Measurements from ENCODE around the gene PSMD12. TPM values are rescaled to one million over a fixed set of nuclear protein-coding genes. Genes with fewer than 3 reads are reported as not detected.

Gene PSMD12
- total and polyA plus RNA-seq, 9 of the 15 experiments (the other 6 are each of a cell fraction or from before 2014, with no cell fraction given) = 36.6 to 150 (median 65.5) TPM

DNA sequence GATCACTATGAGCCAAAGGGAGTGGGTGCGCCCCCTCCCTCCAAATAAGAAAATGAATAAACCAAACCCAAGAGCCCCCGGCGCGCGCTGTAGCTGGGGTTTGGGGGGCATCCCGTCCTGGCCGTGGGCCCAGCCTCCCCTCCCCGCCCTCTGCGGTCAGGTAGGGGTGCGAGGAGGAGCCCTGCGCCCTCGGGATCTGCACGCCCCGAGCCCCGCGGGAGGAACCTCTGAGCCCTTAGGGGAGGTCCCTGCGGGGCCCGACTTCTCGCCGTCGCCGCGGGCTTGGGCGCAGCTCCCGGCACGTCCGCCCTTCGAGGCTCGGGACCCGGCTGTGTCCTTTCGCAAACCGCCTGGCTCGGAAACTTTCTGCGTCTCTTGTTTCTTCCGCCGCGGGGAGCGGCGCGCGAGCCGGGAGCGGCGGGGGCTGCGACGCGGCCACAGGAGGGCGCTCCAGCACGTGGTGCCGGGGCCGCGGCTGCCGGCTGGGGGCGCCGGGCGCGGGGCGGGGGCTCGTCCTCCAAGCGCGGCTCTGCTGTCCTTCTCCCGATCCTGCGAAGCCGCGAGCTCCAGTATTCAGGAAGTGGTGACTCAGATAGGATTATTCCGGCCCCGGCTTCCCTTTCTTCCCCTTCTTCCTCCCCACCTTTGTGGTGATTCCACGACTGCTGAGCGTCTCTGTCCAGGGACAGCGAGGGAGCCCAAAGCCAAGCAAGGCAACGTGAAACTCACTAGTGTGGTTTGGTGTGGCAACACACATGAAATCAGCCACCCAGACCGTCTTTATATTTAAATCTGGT is 12.3 kb upstream of the PSMD12 start (continued):
- no peak for TF ChIP-seq CBX8 (IDR thresholded peaks at IDR 0.05; ENCODE audit: borderline replicate concordance, extremely low read depth, low read depth, low read length, poor library complexity, severe bottlenecking)
- TF ChIP-seq, protein P1, sequence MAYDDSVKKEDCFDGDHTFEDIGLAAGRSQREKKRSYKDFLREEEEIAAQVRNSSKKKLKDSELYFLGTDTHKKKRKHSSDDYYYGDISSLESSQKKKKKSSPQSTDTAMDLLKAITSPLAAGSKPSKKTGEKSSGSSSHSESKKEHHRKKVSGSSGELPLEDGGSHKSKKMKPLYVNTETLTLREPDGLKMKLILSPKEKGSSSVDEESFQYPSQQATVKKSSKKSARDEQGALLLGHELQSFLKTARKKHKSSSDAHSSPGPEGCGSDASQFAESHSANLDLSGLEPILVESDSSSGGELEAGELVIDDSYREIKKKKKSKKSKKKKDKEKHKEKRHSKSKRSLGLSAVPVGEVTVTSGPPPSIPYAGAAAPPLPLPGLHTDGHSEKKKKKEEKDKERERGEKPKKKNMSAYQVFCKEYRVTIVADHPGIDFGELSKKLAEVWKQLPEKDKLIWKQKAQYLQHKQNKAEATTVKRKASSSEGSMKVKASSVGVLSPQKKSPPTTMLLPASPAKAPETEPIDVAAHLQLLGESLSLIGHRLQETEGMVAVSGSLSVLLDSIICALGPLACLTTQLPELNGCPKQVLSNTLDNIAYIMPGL (CRISPR knock-in tag; IDR thresholded peaks at IDR 0.05) = peak; percentile 89; the same call in 1 of the 2 replicates
- no peak for TF ChIP-seq FOS (IDR thresholded peaks at IDR 0.05; ENCODE audit: extremely low read depth, insufficient read length)
- TF ChIP-seq NFIC (IDR thresholded peaks at IDR 0.05) = peak; percentile 60; the same call in 1 of the 2 replicates
- no peak for TF ChIP-seq SMAD2 (IDR thresholded peaks at IDR 0.05; ENCODE audit: low read depth, low read length)
- no peak for TF ChIP-seq NFATC3 (IDR thresholded peaks at IDR 0.05)
- no peak for TF ChIP-seq IFI16 (CRISPR knock-in tag; IDR thresholded peaks at IDR 0.05)
- TF ChIP-seq MYNN (IDR thresholded peaks at IDR 0.05) = no peak
- no peak for TF ChIP-seq MYNN (CRISPR knock-in tag; IDR thresholded peaks at IDR 0.05)
- TF ChIP-seq BHLHE40 (IDR thresholded peaks at IDR 0.05; ENCODE audit: low read length) = peak; percentile 56
- TF ChIP-seq ESRRA (IDR thresholded peaks at IDR 0.05; ENCODE audit: borderline replicate concordance, low read depth) = no peak
- TF ChIP-seq, protein P2, sequence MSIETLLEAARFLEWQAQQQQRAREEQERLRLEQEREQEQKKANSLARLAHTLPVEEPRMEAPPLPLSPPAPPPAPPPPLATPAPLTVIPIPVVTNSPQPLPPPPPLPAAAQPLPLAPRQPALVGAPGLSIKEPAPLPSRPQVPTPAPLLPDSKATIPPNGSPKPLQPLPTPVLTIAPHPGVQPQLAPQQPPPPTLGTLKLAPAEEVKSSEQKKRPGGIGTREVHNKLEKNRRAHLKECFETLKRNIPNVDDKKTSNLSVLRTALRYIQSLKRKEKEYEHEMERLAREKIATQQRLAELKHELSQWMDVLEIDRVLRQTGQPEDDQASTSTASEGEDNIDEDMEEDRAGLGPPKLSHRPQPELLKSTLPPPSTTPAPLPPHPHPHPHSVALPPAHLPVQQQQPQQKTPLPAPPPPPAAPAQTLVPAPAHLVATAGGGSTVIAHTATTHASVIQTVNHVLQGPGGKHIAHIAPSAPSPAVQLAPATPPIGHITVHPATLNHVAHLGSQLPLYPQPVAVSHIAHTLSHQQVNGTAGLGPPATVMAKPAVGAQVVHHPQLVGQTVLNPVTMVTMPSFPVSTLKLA (conservative IDR thresholded peaks at IDR 0.05) = peak in 1 of 2 experiments; percentile 47; a peak in 1 of 4 replicates
- TF ChIP-seq, protein P3, sequence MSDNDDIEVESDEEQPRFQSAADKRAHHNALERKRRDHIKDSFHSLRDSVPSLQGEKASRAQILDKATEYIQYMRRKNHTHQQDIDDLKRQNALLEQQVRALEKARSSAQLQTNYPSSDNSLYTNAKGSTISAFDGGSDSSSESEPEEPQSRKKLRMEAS (CRISPR knock-in tag; IDR thresholded peaks at IDR 0.05) = peak; percentile 41; the same call in 1 of the 2 replicates
- TF ChIP-seq ETV1 (tag; conservative IDR thresholded peaks at IDR 0.05; ENCODE audit: low read depth) = 0 out of 2 replicates have a peak, but pooled peaks have one; percentile 22
- TF ChIP-seq ZNF282 (CRISPR knock-in tag; IDR thresholded peaks at IDR 0.05) = peak; percentile 22; the same call in 1 of the 2 replicates

Data from K562 (cell line).